Endothelial cell (in vitro differentiated cells): ENCODE results near the gene ZMAT3. TPM values are rescaled to one million over a fixed set of nuclear protein-coding genes. Genes with fewer than 3 reads are reported as not detected.

Source experiments
- DNase-seq: peaks from one replicate; pipeline ENCODE4 v3.0.0; 2021; ENCODE audit warnings: low spot score
- H3K27ac Mint-ChIP-seq: one replicate; pipeline ENCODE4 v1.8.0; 2021; ENCODE audit warnings: mixed read lengths, inconsistent platforms; ENCODE audit not compliant: unreplicated experiment
- H3K27me3 Mint-ChIP-seq: one replicate; pipeline ENCODE4 v1.8.0; 2021; ENCODE audit warnings: mild to moderate bottlenecking, moderate library complexity, mixed read lengths, inconsistent platforms; ENCODE audit not compliant: unreplicated experiment
- H3K36me3 Mint-ChIP-seq: one replicate; pipeline ENCODE4 v1.8.0; 2021; ENCODE audit warnings: mild to moderate bottlenecking, low read depth, mixed read lengths, inconsistent platforms; ENCODE audit not compliant: unreplicated experiment
- H3K4me1 Mint-ChIP-seq: one replicate; pipeline ENCODE4 v1.8.0; 2021; ENCODE audit warnings: mild to moderate bottlenecking, mixed read lengths, inconsistent platforms; ENCODE audit not compliant: unreplicated experiment
- H3K4me3 Mint-ChIP-seq: one replicate; pipeline ENCODE4 v1.8.0; 2021; ENCODE audit warnings: mild to moderate bottlenecking, mixed read lengths, inconsistent platforms; ENCODE audit not compliant: unreplicated experiment
- H3K9me3 Mint-ChIP-seq: one replicate; pipeline ENCODE4 v1.8.0; 2021; ENCODE audit warnings: mixed read lengths, inconsistent platforms; ENCODE audit not compliant: unreplicated experiment
- total RNA-seq: library from RNA; stranded (reverse); fragmentation: NEBNext Ultra II Directional; extraction: Animal tissue kit (Norgen Biotek cat#: 25700); gene quantifications from one replicate; pipeline ENCODE4 v1.2.1, GENCODE V29; 2021; ENCODE audit not compliant: unreplicated experiment
- TF ChIP-seq, protein P1 (sequence below): fragments of 200-600 bp; sonication (generic); IDR thresholded peaks from one replicate; pipeline ENCODE4 v1.5.0; 2021; ENCODE audit warnings: antibody characterized with exemption; ENCODE audit not compliant: unreplicated experiment

ZMAT3 gene
- total RNA-seq, 1 donor from 2014 or later: 44.5 TPM

DNA sequence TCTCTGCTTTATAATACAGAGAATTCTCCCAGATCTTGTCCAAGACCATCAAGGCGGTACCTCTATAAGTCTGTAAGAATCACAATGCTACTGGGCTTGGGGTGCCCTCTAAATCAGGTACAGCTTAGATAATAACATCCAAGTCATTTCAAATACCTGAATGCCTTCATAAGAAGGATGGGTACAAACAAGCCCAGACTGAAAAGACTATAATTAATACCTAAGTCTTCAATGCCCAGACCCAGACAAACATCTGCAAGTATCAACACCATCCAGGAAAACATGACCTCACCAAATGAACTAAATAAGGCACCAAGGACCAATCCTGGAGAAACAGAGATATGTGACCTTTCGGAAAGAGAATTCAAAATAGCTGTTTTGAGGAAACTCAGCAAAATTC, 65.9 kb downstream of the ZMAT3 start:
- TF ChIP-seq, protein P1, sequence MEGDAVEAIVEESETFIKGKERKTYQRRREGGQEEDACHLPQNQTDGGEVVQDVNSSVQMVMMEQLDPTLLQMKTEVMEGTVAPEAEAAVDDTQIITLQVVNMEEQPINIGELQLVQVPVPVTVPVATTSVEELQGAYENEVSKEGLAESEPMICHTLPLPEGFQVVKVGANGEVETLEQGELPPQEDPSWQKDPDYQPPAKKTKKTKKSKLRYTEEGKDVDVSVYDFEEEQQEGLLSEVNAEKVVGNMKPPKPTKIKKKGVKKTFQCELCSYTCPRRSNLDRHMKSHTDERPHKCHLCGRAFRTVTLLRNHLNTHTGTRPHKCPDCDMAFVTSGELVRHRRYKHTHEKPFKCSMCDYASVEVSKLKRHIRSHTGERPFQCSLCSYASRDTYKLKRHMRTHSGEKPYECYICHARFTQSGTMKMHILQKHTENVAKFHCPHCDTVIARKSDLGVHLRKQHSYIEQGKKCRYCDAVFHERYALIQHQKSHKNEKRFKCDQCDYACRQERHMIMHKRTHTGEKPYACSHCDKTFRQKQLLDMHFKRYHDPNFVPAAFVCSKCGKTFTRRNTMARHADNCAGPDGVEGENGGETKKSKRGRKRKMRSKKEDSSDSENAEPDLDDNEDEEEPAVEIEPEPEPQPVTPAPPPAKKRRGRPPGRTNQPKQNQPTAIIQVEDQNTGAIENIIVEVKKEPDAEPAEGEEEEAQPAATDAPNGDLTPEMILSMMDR: no peak
- no peaks in the 10 kb centered on the region for H3K9me3 Mint-ChIP-seq
- no peaks in the 10 kb centered on the region for H3K27me3 Mint-ChIP-seq
- no peaks in the 10 kb centered on the region for H3K4me1 Mint-ChIP-seq
- no peak for DNase-seq
- no peak overlapping the region for H3K27ac Mint-ChIP-seq
- peaks cover 4% of the 10 kb centered on the region for H3K36me3 Mint-ChIP-seq
- H3K4me3 Mint-ChIP-seq: no peak overlapping the region

- H3K36me3 Mint-ChIP-seq: peaks cover 6% of the 10 kb centered on the region
- no peaks in the 10 kb centered on the region for H3K9me3 Mint-ChIP-seq
- DNase-seq: no peak
- no peak overlapping the region for H3K4me3 Mint-ChIP-seq
- H3K27me3 Mint-ChIP-seq: no peaks in the 10 kb centered on the region
- no peaks in the 10 kb centered on the region for H3K4me1 Mint-ChIP-seq
- no peak overlapping the region for H3K27ac Mint-ChIP-seq
- TF ChIP-seq, protein P1: no peak
Measured at GRCh38 chr3:179005213-179005612, 66.4 kb downstream of the ZMAT3 start.

DNA sequence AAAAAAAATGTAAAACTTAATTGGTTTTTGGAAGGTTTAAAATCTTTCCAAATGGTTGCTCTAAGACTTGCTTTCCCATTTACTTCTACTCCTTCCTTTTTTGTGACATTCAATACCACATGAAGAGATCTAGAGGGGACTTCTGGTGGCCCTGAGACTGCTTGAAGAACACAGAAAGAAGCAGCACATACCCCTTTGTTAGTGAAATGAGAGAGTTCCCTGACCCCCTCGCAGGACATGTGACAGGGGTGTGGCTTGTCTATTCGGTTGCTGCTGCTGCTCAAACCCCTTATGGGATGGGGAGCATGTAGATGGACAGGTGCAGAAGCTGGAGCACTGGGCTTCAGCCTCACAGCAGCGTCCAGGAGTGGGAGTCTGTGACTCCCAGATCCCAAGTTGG, 71.0 kb downstream of the ZMAT3 start:
- TF ChIP-seq, protein P1: no peak
- Mint-ChIP-seq H3K9me3 (no peaks in the 10 kb centered on the region), H3K4me1 (no peaks in the 10 kb centered on the region), H3K36me3 (peaks cover 19% of the 10 kb centered on the region), H3K27me3 (no peaks in the 10 kb centered on the region), H3K4me3 (no peak overlapping the region), H3K27ac (no peak overlapping the region)
- no peak for DNase-seq

DNA sequence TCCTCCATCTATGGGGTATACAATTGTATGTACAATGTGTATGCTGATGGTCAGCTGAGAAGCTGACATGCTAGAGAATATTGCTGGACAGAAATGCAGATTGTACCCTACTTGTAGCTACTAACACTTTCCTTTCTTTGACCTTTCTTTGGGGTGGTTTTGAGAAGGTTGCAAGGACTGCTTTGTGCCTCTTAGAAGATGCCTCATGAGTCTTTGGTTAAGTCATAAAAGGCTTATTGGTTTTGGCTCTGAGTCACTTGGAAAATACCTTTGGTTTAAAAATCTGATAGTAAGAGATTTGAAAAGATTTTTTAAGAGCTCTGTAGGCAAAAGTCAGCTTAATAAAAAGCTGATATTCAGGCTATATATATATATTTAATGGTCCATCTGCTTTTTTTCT, 71.5 kb downstream of the ZMAT3 start:
- TF ChIP-seq, protein P1: no peak
- Mint-ChIP-seq H3K4me1 (no peaks in the 10 kb centered on the region), H3K36me3 (peaks cover 19% of the 10 kb centered on the region), H3K27me3 (no peaks in the 10 kb centered on the region), H3K4me3 (no peak overlapping the region), H3K9me3 (no peaks in the 10 kb centered on the region), H3K27ac (no peak overlapping the region)
- DNase-seq: no peak

GRCh38 chr3:178996399-178996798, 75.2 kb downstream of the ZMAT3 start:
- H3K27ac Mint-ChIP-seq: no peak overlapping the region
- no peak overlapping the region for H3K4me3 Mint-ChIP-seq
- no peak for DNase-seq
- H3K27me3 Mint-ChIP-seq: no peaks in the 10 kb centered on the region
- TF ChIP-seq, protein P1: no peak
- no peaks in the 10 kb centered on the region for H3K4me1 Mint-ChIP-seq
- H3K36me3 Mint-ChIP-seq: peaks cover 23% of the 10 kb centered on the region
- H3K9me3 Mint-ChIP-seq: no peaks in the 10 kb centered on the region
